DMS53 treated with DMSO at 0.1 percent for 48 hours (cell line): ENCODE results near the gene UNC13D.
"Not testable (repeated sequence)": the region's sequence is repeated elsewhere in the genome, so short reads cannot be mapped to it uniquely, and the experiment has no call there.

Experiments
- DNase-seq: peaks from one replicate; lab custom pipeline; 2025; ENCODE audit not compliant: unreplicated experiment; lab: John Stamatoyannopoulos, UW

UNC13D gene

DNA sequence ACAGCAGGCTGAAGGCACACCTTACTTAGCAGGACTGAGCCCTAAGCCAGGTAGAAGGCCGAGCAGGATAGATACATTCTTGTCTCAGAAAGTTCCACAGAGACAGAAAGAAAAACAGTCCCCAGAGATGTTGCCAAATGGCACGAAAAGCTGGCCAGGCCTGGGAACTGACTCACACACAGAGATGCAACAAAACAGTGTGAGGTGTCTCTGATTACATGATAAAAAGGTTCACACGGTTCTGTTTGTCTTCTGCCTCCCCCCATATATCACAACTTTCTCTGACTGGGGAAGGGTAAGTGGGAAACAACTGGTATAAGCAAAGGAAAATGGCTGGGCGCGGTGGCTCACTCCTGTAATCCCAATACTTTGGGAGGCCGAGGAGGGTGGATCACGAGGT, 9.2 kb upstream of the UNC13D start:
- no peak for DNase-seq

DNA sequence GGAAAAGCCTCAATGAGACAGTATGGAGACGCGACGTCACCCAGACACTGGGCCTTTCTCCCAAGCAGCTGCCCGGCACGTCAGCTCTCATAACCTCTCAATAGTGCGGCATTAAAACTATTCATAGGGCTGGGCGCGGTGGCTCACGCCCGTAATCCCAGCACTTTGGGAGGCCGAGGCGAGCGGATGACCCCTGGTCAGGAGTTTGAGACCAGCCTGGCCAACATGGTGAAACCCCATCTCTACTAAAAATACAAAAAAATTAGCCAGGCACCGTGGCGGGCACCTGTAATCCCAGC, 7.4 kb upstream of the UNC13D start:
- not testable (repeated sequence) for DNase-seq

DNA sequence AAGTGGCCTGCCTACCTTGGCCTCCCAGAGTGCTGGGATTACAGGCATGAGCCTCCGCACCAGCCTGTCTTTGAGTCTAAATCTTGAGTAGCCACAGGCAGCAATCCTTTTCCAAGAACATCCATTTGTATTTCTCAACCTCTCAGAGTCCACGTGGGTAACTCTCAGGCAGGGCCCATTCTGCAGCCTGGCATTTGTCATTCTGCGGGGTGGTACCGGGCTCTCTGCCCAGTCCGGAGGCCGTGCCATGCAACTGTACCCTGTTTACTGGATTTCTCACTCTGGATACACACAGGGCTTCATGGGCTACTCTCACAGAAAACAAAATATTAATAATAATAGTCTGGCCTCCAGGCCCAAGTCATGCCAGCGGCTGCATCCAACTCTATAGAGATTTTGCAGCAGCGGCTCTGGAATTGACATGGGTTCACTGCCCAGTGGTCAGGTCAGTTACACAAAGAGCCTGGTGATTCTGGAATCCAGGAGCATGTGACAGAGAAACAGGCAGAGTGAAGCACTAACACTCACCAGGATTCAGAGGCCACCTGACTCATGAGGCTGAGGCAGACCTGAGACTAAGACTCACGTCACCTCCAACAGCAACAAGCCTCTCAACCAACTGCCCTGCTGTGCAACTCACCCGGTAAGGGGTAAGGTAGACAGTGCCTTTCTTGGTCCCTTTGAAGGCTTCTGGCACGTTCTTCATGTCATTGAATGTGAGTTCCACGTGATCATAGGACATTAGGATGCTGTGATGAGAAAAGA, 6.9 kb upstream of the UNC13D start:
- no peak for DNase-seq

DNA sequence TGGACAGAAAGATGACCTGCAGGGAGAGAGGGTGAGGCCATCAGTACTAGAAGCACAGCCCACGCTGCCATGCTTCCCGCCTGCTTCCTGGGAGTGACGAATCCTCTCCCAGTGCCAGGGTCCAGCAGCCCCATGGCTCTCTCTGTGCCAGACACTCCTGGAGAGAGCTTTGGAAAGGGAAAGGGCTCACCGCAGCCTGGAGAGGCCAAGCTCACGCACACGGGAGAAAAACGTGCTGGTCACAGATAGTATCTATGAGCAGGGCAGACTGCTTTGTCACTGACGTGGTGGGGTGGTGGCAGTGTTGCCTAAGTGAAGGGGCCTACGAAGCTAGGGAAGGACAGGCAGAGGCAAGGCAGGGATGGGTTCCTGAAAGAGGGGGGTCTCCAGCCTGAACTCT, 5.5 kb upstream of the UNC13D start:
- no peak for DNase-seq

DNA sequence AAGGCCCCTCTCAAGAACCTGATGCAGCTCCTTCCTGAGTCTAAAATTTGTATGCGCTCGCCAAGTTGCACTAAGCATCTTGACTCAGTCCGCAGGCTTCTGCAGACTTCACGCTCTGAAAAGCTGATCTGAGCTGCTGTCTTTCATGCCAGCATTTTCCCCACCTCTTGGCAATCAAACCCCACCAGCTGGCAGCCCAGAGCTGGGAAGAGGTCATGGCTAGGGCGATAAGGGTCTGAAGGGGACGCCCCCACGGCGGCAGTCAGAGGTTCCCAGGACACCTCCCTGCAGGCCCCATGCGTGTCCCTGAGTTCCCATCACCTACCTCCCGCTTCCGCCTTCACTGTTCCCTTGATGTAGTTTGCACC, 5.1 kb upstream of the UNC13D start:
- no peak for DNase-seq

DNA sequence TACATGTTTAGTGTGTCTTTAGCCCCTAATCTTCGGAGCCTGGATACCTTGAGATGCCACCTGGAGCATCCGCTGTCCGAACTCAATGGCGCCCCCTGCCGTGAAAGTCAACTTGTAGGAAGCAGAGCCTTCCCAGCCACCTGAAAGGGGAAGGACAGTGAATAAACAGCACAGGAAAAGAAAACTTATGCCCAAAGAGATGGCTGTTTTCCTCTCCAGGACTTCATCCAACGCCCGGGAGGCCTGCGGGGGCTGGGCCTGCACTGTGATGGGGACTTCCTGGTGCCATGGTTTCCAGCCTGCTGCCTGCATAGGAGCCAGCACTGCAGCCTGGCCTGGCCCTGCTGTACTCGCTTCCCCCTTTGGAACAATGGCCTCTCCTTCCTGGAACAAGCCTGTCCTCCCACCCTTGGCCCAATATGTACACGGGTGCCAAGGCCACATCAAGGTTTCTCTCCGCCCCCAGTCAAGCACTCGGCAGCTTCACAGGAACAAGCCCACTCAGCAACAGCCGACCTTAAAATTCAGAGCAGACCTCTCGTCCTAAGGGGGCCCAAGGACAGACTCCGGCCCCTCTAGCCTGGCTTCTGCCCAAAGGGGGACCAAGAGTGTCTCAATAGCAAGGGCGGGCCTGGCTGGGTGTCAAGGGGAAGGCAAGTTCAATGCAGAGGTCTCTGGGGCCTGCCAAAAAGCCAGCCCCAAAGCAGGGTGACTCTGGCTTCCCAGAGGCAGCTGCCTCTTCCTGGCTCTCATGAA, 4.5 kb upstream of the UNC13D start:
- DNase-seq, result peak; percentile 94

DNA sequence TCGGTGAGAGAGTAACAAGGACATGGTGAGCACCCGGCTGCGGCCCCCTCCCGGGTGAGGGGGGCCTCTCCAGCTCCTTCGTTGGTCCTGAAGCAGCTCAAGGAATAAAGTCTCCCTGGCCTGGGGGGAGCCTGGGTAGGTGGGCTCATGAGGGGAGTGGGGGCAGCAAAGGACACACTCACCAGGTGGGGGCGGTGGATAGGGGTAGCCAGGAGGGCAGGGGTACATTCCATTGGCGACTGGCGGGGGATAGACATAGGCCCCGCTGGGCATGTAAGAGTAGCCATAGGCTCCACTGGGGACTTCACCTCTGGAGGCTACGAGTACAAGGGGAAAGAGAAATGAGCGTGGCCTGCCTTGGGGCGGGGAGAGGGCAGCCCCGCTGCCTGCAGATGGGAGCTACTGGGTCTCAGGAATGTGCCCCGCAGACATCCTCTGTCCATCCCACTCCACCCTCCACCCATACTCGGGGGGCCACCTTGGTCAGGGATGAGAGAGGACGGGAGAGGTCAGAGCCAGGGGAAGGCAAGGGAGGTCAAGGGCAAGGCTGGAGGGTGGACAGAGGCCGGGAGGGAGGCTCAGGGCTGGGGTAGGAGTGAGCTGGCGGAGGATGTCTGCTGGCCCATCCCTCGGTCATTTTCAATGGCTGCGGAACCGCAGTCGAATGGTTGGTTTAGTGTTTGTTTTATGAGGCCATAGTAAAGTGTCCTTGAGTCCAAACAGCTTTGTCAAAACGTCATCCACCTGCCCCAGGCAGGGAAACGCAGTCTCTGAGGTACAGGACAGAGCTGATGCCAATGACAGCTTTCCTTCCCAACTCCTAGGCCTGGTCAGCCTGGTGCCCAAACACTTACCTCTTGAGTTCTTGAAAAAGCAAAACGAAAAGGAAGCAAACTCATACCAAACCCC, 3.7 kb upstream of the UNC13D start:
- DNase-seq, result peak; percentile 94

DNA sequence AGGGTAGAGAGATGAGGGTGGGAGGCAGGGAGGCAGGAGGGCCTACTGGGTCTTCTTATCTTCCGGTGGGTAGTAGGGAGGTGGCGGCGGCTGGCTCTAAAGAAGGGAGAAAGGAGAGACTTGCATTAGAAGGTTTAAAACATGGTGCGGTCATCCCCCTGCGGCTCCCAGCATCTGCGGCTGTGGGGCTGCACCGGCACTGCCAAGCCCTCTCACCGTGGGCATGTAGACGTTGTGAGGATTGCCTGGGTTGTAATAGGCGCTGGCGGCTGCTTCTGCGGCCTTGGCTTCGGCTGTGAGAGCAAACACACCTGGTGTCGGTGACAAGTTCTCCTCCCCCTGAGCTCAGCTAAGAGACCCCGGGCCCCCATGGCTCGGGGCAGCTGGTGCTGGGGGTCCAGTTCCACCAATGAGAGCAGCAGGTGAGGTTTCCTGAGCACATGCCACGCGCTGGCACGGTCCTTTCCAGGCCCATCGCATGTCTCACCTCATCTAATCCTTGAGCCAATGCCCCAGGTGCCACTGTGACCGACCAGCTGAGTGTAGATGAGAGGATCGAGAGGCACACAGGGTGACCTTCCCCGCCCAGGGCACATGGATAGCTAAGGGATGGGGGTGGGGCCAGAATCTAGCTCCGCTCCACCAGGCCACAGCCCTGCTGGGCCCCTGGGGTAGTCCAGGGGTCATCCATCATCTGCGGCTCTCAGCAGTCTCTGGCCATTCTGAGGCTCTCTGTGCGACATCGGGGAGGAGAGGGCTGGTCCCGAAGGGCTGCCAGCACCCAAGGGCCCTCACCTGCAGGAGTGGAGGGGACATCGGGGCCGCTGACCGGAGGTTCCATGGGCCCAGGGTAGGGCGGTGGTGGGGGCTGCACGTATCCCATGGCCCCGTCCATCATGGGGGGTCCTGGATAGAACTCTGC, 2.7 kb upstream of the UNC13D start:
- DNase-seq, result peak; percentile 54

DNA sequence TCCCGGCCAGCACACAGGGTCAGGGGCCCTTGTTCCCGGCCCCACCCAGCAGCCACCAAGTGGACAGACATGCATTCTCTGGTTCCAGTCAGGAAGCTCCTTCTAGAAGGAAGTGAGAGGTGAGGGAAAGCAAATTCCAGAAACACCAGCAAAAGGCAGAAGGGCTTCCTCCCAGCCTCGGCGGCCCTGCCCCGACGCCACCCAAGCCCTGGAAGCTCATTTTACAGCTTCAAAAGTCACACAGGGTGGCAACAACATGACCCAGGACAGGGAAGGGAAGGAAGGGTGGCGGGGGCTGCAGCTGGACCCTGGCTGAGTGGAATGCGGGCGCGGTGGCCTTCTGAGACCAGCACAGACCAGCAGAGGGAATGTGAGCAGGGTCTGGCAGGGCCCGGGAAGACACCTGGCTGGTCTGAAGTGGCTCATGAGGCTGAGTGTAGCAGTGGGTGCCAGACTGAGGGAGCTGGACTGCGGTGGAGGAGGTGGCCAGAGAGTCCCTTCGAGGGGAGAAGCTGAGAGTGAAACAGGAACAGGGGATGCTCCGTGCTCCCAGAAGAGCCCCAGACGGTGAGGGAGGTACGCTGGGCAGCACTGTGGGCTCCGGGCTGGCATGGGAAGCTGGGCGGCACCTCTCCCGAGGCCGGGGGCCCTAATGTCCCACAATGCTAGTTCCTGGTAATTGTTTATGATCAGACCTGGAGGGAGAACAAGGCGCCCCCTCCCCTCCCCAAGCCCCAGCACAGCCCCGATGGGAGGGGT, 1.9 kb upstream of the UNC13D start:
- DNase-seq, result no peak

DNA sequence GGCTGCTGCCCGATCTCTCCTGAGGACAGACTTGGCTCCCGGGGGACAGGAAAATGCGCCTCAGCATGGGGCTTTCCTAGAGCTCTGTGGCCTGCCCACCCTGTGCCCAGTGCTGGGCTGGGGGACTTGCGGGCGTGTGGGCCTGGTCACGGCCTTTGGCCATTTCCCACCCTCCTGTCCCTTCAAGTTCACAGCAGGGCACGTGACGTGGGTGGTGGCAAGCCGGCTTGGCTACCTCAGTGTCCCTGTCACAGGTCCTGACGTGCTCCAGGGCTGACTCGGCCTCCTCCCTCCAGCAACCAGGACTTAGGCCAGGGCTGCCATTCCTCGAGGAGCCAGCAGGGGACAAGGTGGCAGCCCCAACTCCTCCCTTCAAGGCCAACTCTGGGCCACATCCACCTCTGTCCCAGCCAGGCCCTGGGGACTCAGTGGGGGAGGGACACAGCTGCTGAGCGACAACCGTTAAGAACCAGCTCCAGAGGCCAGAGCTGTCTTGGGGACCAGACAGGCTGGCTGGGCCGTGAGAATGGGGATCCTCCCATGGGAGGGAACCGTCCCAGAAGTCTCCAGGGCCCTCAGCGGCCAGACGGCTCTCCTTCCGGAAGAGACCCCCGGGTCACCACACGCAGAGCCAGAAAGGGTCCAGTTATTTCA, 981 bp upstream of the UNC13D start:
- no peak for DNase-seq

DNA sequence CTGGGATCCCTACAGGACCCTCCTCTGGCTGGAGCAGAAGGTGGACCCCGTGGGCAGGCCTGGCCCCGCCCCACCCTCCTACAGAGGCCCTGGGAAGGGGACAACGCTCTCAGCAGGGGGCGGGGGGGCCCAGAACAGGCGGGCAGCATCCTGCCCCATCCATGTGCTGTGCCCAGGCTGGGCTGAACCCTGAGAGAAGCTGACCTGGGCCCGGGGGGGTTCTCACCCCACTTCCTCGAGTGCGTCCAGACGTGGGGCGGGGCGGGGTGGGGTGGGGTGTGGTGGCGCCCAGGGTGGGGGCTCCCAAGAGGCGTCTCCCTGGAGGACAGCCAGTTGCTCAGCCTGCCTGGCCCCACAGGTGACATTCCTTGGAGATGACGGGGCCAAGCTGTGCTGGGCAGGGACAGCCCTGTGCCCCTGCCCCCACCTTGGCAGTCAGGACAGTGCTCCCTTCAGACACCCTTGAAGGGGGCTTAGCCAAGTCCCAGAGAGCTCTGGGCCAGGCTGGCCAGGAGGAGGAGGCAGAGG, 390 bp upstream of the UNC13D start:
- DNase-seq, result no peak

DNA sequence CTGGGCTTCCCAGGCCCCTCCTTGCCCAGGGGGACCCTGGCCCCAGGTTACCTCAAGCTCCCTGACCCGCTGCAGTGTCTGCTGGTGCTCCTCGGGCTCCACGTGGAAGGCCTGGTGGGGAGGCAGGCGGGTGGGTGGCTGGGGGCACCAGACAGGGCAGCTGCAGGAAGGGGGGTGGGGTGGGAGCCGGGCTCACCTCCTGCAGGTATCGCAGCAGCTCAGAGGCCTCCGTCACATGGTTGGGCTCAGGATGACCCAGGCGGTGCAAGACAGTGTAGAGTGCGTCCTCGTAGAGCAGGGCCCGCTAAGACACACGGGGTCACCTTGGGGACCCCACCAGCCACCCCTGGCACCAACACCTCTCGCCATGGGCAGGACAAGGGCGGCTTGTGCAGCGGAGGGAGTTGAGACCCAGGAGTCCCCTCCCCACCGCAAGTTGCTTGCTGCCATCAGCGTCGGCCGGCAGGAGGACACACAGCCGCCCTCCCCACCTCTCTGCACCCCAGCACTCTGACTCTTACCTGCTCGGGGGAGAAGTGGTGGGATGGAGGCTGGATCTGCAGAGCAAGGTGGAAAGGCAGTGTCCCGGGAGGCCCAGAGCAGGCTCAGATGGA, 1.1 kb downstream of the UNC13D start:
- no peak for DNase-seq

DNA sequence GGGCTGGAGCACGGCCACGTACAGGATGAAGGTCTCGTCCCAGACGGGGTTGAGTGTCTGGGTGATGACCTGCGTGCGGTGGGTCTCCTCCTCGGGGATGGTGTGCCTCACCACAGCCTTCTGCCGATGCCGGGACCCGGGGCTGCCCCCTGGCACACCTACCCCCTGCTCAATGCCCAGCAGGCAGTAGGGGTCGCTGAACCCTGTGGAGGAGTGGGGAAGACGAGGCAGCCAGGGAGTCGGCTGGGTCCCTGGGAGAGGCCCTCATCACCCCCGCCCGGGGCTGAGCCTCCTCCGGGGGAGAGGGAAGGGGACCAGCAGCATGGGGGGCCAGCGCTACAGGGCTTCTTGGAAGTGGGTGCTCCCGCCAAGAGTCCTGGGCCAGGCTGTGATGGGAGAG, 1.8 kb downstream of the UNC13D start:
- no peak for DNase-seq

DNA sequence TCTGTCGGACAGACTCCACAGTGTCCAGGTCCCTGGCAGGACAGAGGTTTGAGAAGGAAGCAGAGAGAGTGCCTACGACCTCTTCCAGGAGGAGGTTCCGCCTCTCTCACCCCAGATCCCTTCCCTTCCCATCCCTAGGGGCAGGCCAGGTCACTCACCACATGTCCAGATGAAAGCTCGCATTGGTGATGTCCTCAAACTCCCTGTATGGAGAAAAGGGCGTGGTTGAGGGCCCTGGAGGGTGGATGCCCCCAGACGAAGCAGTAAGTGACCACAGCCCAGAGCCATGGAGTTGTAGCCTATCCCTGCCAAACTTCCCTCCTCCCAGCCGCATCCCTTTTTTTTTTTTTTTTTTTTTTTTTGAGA, 3.4 kb downstream of the UNC13D start:
- no peak for DNase-seq

DNA sequence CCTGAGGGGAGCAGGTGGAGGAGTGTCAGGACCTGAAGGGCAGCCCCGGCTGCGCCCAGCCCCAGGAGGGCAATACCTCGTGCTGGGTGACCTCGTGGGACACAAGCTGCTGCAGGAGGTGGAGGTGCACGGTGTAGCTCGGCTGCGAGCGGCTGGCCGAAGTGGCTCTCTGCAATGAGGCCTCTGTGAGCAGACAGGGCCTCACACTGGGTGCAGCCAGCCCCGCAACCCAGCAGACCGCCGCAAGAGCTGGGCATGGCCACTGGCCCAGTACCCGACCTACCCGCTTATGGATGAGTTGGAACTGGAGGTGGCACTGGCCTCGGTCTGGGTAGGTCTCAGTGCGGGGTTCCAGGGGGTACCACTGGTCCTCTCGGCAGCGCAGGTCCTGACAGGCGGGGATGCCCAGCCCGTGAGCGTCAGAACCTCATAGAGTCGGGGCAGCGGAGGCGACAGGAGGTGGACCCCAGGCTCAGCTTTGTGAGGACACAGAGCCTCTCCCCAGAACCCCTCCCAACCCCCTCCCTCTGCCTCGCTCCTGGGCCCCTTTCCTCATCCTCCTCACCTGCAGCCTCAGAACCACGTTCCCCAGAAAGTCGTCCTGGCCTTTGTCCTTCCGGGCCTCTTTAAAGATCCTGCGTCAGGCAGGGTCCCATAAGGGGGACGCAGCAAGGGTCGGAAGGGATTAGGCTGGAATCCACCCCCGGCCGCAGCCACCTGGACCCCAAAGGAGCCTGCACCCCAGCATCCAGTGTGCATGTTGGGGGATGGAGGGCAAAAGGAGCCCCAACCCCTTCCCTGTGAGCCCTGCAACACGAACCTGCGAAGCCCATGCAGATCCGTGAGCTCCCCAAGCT, 4.0 kb downstream of the UNC13D start:
- DNase-seq, result no peak

DNA sequence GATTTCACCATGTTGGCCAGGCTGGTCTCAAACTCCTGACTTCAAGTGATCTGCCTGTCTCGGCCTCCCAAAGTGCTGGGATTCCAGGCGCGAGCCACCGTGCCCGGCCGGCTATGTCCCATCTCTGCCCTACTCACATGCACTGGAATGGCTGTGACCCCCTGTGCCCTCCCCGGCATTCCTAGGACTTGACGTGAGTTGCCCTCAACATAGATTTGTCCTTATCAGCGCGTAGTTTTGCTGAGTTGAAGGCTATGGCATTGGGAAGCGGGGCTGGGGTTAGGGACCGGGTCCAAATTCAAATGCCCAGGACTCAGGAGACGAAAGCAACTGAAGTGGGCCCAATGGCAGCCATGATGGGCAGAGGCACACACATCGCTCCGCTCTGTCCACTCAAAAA, 5.8 kb downstream of the UNC13D start:
- DNase-seq, result no peak

DNA sequence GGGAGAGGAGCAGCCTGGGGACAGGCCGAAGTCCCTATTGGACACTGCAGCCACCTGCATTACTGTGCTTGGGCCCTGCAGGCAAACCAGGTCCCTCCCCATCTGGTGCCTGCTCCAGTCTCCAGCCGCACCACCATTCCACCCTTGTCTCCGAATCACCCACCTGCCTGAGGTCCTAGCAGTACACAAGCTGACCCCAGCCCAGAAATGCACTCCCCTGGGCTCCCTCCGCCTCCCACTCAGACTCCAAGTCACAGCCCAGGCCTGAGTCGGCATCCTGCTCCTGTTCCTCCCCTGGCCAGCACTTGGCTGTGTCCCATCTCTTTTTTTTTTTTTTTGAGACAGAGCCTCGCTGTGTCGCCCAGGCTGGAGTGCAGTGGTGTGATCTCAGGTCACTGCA, 6.3 kb downstream of the UNC13D start:
- DNase-seq, result no peak

DNA sequence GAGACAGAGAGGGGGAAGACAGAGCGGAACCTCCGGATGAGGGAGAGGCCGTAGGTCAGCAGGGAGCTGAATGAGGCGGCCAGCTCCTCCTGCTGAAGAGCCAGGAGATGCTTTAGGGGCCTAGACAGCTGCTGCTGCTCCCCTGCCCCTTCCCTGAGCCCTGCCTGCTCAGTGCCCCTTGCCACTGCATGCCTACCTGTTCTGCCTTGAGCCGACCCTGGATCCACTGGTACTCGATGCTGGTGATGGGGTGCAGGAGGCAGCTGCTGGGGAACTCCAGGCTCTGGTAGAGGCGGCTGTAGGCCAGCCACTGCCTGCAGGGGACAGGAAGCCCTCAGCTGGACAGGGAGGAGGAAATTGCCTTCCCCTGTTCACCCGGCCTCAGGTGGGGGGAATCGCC, 7.6 kb downstream of the UNC13D start:
- DNase-seq, result no peak
